Skin of body (tissue), 2 donors: ENCODE data around the gene GSE1. TPM values are rescaled to one million over a fixed set of nuclear protein-coding genes. Genes with fewer than 3 reads are reported as not detected.
"Not testable (repeated sequence)": the region's sequence is repeated elsewhere in the genome, so short reads cannot be mapped to it uniquely, and the experiment has no call there.

ENCODE experiments used
- DNase-seq: peaks from one replicate; lab custom pipeline; 2025; lab: John Stamatoyannopoulos, UW
- total RNA-seq: library from RNA; depleted of rRNA; stranded (reverse); fragments of >200 nt; gene quantifications from one replicate; pipeline ENCODE4 v1.2.3, GENCODE V29; 2014

The GSE1 gene
- total RNA-seq, 1 donor from 2014 or later, result 57.6 TPM

- no peak for DNase-seq
Measured at GRCh38 chr16:85589688-85590505, 23.2 kb upstream of the GSE1 start.

GRCh38 chr16:85590506-85590832 is 22.7 kb upstream of the GSE1 start:
- DNase-seq, result no peak

GRCh38 chr16:85591381-85591780 is 21.7 kb upstream of the GSE1 start:
- no peak for DNase-seq

- DNase-seq, result not testable (repeated sequence)
Measured at GRCh38 chr16:85592277-85592676, 20.8 kb upstream of the GSE1 start.

GRCh38 chr16:85592700-85593493 is 20.2 kb upstream of the GSE1 start:
- no peak for DNase-seq

GRCh38 chr16:85593494-85594221 is 19.5 kb upstream of the GSE1 start:
- no peak for DNase-seq

- no peak for DNase-seq
Measured at GRCh38 chr16:85594273-85594977, 18.7 kb upstream of the GSE1 start.

- no peak for DNase-seq
Measured at GRCh38 chr16:85594978-85595661, 18.0 kb upstream of the GSE1 start.

- no peak for DNase-seq
Measured at GRCh38 chr16:85595812-85596502, 17.2 kb upstream of the GSE1 start.

- no peak for DNase-seq
Measured at GRCh38 chr16:85598141-85598540, 15.0 kb upstream of the GSE1 start.

- no peak for DNase-seq
Measured at GRCh38 chr16:85600078-85600477, 13.0 kb upstream of the GSE1 start.

- peak; percentile 38 for DNase-seq
Measured at GRCh38 chr16:85600530-85601271, 12.4 kb upstream of the GSE1 start.

GRCh38 chr16:85601272-85601639 is 11.9 kb upstream of the GSE1 start:
- DNase-seq, result no peak

- DNase-seq, result no peak
Measured at GRCh38 chr16:85601730-85602401, 11.3 kb upstream of the GSE1 start.

- DNase-seq, result no peak
Measured at GRCh38 chr16:85602402-85603202, 10.5 kb upstream of the GSE1 start.

- DNase-seq, result no peak
Measured at GRCh38 chr16:85603203-85603755, 9.8 kb upstream of the GSE1 start.

- DNase-seq, result no peak
Measured at GRCh38 chr16:85604145-85604705, 8.9 kb upstream of the GSE1 start.
